Calu3 (cell line): ENCODE results near the gene SCRG1. TPM values are rescaled to one million over a fixed set of nuclear protein-coding genes. Genes with fewer than 3 reads are reported as not detected.

Source experiments
- BruUV-seq: library from RNA; stranded (reverse); fragments of 400-500 nt; replicated peaks from 2 replicates; lab custom pipeline; 2021; lab: Mats Ljungman, UMichigan
- CTCF ChIA-PET: fragments of 300-600 bp; sonication (Branson Sonifier 250); formaldehyde crosslinking; loops from one replicate; lab custom pipeline; 2022; ENCODE audit warnings: antibody characterized with exemption; lab: Charles Lee
- DNase-seq: peaks from one replicate; pipeline ENCODE4 v3.0.0; 2022
- H3K27ac Mint-ChIP-seq: one replicate; pipeline ENCODE4 v1.8.0; 2022; ENCODE audit warnings: mixed read lengths; ENCODE audit not compliant: unreplicated experiment
- H3K27me3 Mint-ChIP-seq: one replicate; pipeline ENCODE4 v1.8.0; 2022; ENCODE audit warnings: mixed read lengths; ENCODE audit not compliant: unreplicated experiment
- H3K36me3 Mint-ChIP-seq: one replicate; pipeline ENCODE4 v1.8.0; 2022; ENCODE audit warnings: mild to moderate bottlenecking, moderate library complexity, mixed read lengths; ENCODE audit not compliant: insufficient read depth, unreplicated experiment
- H3K4me1 Mint-ChIP-seq: one replicate; pipeline ENCODE4 v1.8.0; 2022; ENCODE audit warnings: mild to moderate bottlenecking, low read depth, mixed read lengths; ENCODE audit not compliant: unreplicated experiment
- H3K4me3 Mint-ChIP-seq: one replicate; pipeline ENCODE4 v1.8.0; 2022; ENCODE audit warnings: mild to moderate bottlenecking, low read depth, moderate library complexity, mixed read lengths; ENCODE audit not compliant: unreplicated experiment
- H3K9me3 Mint-ChIP-seq: one replicate; pipeline ENCODE4 v1.8.0; 2022; ENCODE audit warnings: low read depth, mixed read lengths; ENCODE audit not compliant: unreplicated experiment
- intact Hi-C: fragments of 100-400 bp; cut with micrococcal nuclease; formaldehyde crosslinking; loops from one replicate; pipeline ENCODE4 v1.10.0; 2022; ENCODE audit not compliant: unreplicated experiment
- total RNA-seq: library from RNA; stranded (reverse); gene quantifications from 2 replicates; pipeline ENCODE4 v1.2.3, GENCODE V29; 2022
- TF ChIP-seq, protein P1 (sequence below): fragments of 200-600 bp; IDR thresholded peaks from one replicate; pipeline ENCODE4 v1.8.0; 2022; ENCODE audit warnings: antibody characterized with exemption; ENCODE audit not compliant: unreplicated experiment

SCRG1 gene
- total RNA-seq, 1 experiment from 2014 or later = not detected

DNA sequence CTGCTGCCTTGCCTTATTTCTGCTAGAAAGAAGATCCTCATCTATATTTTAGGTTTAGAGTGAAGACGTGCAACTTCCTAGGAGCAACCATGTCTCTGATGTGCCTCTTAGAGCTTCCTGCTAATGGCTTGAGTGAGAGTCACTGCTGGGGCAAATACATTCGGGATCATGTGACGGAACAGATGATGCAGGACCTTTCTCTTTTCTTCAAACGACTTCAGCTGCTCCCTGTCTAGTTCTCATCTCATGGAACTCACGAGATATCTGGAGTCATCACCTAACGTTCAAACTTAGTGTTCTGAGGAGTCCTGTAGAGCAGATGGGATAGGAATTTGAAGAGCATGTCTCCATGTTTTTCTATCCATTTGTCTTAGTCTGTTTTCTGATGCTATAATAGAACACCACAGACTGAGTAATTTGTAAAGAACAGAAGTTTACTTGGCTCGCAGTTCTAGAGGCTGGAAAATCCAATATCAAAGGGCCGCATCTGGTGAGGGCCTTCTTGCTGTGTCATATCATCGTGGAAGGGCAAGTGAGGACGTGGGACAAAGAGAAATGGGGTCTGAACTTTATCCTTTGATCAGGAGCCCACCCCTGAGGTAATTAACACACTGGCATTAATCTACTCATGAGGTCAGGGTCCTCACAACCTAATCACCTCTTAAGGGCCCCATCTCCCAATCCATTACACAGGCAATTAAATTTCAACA lies 43.5 kb upstream of the SCRG1 start:
- BruUV-seq = no TSS peak
- no peaks in the 10 kb centered on the region for H3K36me3 Mint-ChIP-seq
- DNase-seq = no peak
- no peaks in the 10 kb centered on the region for H3K27me3 Mint-ChIP-seq
- no peak overlapping the region for H3K4me3 Mint-ChIP-seq
- TF ChIP-seq, protein P1, sequence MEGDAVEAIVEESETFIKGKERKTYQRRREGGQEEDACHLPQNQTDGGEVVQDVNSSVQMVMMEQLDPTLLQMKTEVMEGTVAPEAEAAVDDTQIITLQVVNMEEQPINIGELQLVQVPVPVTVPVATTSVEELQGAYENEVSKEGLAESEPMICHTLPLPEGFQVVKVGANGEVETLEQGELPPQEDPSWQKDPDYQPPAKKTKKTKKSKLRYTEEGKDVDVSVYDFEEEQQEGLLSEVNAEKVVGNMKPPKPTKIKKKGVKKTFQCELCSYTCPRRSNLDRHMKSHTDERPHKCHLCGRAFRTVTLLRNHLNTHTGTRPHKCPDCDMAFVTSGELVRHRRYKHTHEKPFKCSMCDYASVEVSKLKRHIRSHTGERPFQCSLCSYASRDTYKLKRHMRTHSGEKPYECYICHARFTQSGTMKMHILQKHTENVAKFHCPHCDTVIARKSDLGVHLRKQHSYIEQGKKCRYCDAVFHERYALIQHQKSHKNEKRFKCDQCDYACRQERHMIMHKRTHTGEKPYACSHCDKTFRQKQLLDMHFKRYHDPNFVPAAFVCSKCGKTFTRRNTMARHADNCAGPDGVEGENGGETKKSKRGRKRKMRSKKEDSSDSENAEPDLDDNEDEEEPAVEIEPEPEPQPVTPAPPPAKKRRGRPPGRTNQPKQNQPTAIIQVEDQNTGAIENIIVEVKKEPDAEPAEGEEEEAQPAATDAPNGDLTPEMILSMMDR = no peak
- no peaks in the 10 kb centered on the region for H3K9me3 Mint-ChIP-seq
- no peaks in the 10 kb centered on the region for H3K4me1 Mint-ChIP-seq
- intact Hi-C loops = no loop called here
- H3K27ac Mint-ChIP-seq = no peak overlapping the region
- CTCF ChIA-PET = no interaction called here

DNA sequence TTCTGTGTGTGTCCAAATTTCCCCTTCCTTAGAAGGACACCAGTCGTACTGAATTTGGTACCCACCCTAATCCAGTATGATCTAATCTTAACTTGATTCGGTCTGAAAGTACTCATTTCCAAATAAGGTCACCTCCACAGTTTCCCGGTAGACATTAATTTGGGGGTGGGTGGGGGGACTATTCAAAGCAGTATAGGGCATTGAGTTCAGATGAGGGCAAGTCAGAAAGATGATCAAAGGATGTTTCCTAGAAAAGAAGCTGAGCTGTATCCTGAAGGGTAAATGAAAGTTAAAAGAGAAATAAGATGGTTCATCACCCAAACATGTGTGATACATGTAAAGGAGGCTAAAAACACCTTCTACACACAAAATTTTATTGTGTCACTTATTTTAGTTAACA lies 42.0 kb upstream of the SCRG1 start:
- no peaks in the 10 kb centered on the region for H3K27me3 Mint-ChIP-seq
- TF ChIP-seq, protein P1 = no peak

DNA sequence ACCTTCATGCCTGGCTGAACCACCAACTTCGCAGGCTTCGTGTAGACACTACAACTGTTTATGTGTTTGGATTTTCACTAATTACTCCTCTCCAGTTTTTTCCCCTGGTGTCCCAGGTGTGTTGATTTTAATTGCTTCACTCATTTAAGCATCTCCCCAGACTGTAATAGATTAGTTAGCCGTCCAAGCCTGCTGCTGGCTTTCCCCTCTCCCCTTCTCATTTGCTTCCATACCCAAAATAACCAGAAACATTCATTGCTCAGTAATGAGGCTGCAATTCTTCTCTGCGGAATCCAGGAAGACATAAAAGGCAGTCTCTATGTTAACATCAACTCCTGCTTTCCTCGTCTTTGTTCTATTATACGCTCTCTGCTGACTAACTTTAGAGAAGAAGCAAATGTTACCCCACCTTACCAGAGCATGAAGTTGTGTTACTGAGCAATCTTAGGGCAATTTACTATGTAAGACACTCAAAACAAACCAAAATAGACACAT lies 37.9 kb upstream of the SCRG1 start:
- Mint-ChIP-seq H3K36me3 (no peaks in the 10 kb centered on the region), H3K27me3 (no peaks in the 10 kb centered on the region)
- CTCF ChIA-PET = no interaction called here

More for the DNA sequence above, 42.0 kb upstream of the SCRG1 start:
- H3K36me3 Mint-ChIP-seq = no peaks in the 10 kb centered on the region
- no TSS peak for BruUV-seq
- no peak overlapping the region for H3K27ac Mint-ChIP-seq
- intact Hi-C loops = no loop called here
- no peak for DNase-seq
- no peak overlapping the region for H3K4me3 Mint-ChIP-seq
- CTCF ChIA-PET = no interaction called here
- H3K9me3 Mint-ChIP-seq = no peaks in the 10 kb centered on the region
- no peaks in the 10 kb centered on the region for H3K4me1 Mint-ChIP-seq

DNA sequence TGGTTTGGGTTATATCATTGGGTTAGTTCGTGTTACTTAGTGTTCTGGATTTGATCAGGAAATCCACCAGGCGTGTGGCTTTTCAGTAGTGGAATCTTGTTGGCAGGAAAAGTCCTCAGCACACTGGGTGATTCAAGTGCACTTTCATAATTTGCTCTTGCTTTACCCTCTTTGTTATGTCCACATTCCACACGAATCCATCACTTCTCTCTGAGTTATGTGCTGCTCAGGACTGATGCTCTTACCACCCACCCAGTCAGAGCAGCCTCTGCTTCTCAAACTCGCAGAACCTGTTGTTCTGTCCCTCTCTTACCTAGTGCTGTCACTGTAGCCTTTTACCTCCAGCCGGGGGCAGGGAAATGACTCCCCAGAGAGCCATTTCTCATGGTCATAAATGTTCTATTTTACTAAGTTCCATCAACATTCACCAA lies 37.2 kb upstream of the SCRG1 start:
- Mint-ChIP-seq H3K4me1 (no peaks in the 10 kb centered on the region), H3K4me3 (no peak overlapping the region), H3K27me3 (no peaks in the 10 kb centered on the region), H3K9me3 (no peaks in the 10 kb centered on the region), H3K36me3 (no peaks in the 10 kb centered on the region), H3K27ac (no peak overlapping the region)
- intact Hi-C loops = no loop called here
- no TSS peak for BruUV-seq
- CTCF ChIA-PET = no interaction called here
- TF ChIP-seq, protein P1 = no peak
- no peak for DNase-seq

More for the DNA sequence above, 37.9 kb upstream of the SCRG1 start:
- intact Hi-C loops = no loop called here
- Mint-ChIP-seq H3K4me1 (no peaks in the 10 kb centered on the region), H3K27ac (no peak overlapping the region), H3K4me3 (no peak overlapping the region), H3K9me3 (no peaks in the 10 kb centered on the region)
- BruUV-seq = no TSS peak
- no peak for DNase-seq
- TF ChIP-seq, protein P1 = no peak
